ENCODE results near the gene ABHD3.

- TF ChIP-seq, protein P1, sequence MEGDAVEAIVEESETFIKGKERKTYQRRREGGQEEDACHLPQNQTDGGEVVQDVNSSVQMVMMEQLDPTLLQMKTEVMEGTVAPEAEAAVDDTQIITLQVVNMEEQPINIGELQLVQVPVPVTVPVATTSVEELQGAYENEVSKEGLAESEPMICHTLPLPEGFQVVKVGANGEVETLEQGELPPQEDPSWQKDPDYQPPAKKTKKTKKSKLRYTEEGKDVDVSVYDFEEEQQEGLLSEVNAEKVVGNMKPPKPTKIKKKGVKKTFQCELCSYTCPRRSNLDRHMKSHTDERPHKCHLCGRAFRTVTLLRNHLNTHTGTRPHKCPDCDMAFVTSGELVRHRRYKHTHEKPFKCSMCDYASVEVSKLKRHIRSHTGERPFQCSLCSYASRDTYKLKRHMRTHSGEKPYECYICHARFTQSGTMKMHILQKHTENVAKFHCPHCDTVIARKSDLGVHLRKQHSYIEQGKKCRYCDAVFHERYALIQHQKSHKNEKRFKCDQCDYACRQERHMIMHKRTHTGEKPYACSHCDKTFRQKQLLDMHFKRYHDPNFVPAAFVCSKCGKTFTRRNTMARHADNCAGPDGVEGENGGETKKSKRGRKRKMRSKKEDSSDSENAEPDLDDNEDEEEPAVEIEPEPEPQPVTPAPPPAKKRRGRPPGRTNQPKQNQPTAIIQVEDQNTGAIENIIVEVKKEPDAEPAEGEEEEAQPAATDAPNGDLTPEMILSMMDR (conservative IDR thresholded peaks at IDR 0.05; ENCODE audit: low read length) = no peak
- TF ChIP-seq EZH2phosphoT487 (IDR thresholded peaks at IDR 0.05; ENCODE audit: borderline replicate concordance) = no peak
These were observed 14.8 kb downstream of the ABHD3 start for GRCh38 chr18:21689736-21690135.
